ENCODE results near the gene COPS7A.

DNA sequence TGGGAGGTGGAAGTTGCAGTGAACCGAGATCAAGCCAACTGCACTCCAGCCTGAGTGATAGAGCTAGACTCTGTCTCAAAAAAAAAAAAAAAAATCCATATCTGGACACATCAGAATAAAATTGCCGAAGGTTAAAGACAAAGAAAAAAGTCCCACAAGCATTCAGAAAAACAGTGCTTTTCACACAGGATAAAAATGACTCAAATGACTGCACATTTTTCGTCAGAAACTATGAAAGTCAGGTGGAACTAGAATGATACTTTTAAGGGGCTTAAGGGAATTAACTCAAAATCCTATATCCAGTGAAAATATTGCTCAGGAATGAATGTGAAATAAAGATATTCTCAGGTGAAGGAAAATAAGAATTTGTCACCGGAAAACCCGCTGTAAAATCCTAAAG, 12.9 kb downstream of the COPS7A start:
- TF ChIP-seq YY1 (IDR thresholded peaks at IDR 0.05; ENCODE audit: insufficient read depth, insufficient read length) (no peak), SUZ12 (IDR thresholded peaks at IDR 0.05; ENCODE audit: extremely low read depth, insufficient read depth, insufficient read length) (no peak), ZNF274 (IDR thresholded peaks at IDR 0.05; ENCODE audit: low read depth, low read length) (no peak)
